HepG2 (cell line): Measurements from ENCODE around the gene MFAP4. TPM values are rescaled to one million over a fixed set of nuclear protein-coding genes. Genes with fewer than 3 reads are reported as not detected.
A peak's percentile ranks its signal among the peaks of the same experiment; 100 is the strongest.

Experiments used
- AKAP8 ChIP-seq: sonication (generic); formaldehyde crosslinking; IDR thresholded peaks from 2 replicates; pipeline ENCODE4 v1.5.1; 2020; ENCODE audit warnings: mild to moderate bottlenecking, missing genetic modification reagents
- ARID4A ChIP-seq: sonication (generic); formaldehyde crosslinking; IDR thresholded peaks from 2 replicates; pipeline ENCODE4 v1.5.0; 2020; ENCODE audit warnings: mild to moderate bottlenecking, missing genetic modification reagents, borderline replicate concordance
- FOXA1 ChIP-seq, 2 experiments: fragments of 450-650 bp in 1 of 2; sonication (generic) in 1 of 2; formaldehyde crosslinking in 1 of 2; IDR thresholded peaks; 2 replicates each; pipeline versions ENCODE4 v1.4.0 to v1.6.1; 2016 to 2020; ENCODE audit warnings: missing genetic modification reagents in 1 of 2
- GTF3A ChIP-seq: sonication (generic); formaldehyde crosslinking; conservative IDR thresholded peaks from 2 replicates; pipeline ENCODE4 v1.4.0; 2020; ENCODE audit warnings: mild to moderate bottlenecking, missing genetic modification reagents
- HDAC1 ChIP-seq: sonication (generic); formaldehyde crosslinking; IDR thresholded peaks from 2 replicates; pipeline ENCODE4 v1.5.1; 2020; ENCODE audit warnings: mild to moderate bottlenecking, missing genetic modification reagents
- HOMEZ ChIP-seq: IDR thresholded peaks from 2 replicates; pipeline ENCODE4 v1.6.1; 2016; ENCODE audit warnings: low read depth
- HOXA9 ChIP-seq: sonication (generic); formaldehyde crosslinking; IDR thresholded peaks from 2 replicates; pipeline ENCODE4 v1.8.1; 2022; ENCODE audit warnings: missing genetic modification reagents, mild to moderate bottlenecking, moderate library complexity, borderline replicate concordance
- MXI1 ChIP-seq: IDR thresholded peaks from 3 replicates; pipeline ENCODE4 v1.6.1; 2012; ENCODE audit warnings: low read depth, low read length, inconsistent platforms, borderline replicate concordance
- POLR2A ChIP-seq, 2 experiments: IDR thresholded peaks; 2 replicates each; pipeline ENCODE4 v1.6.1; 2011; ENCODE audit warnings: low read depth in 2 of 2, low read length in 2 of 2, mild to moderate bottlenecking in 1 of 2, moderate library complexity in 1 of 2; ENCODE audit not compliant: insufficient read depth in 1 of 2
- RBM22 ChIP-seq: fragments of 200-400 bp; formaldehyde crosslinking; optimal IDR thresholded peaks from 2 replicates; pipeline ENCODE3; 2017; ENCODE audit warnings: mild to moderate bottlenecking, low read length, moderate library complexity
- RNF2 ChIP-seq: fragments of 450-650 bp; conservative IDR thresholded peaks from 2 replicates; pipeline ENCODE4 v1.6.1; 2016; ENCODE audit warnings: low read depth
- RORA ChIP-seq: sonication (generic); formaldehyde crosslinking; IDR thresholded peaks from 2 replicates; pipeline ENCODE4 v1.5.0; 2020; ENCODE audit warnings: mild to moderate bottlenecking, missing genetic modification reagents, moderate library complexity
- YEATS2 ChIP-seq: sonication (generic); formaldehyde crosslinking; IDR thresholded peaks from 2 replicates; pipeline ENCODE4 v1.4.0; 2020; ENCODE audit warnings: missing genetic modification reagents, borderline replicate concordance
- ZNF24 ChIP-seq: fragments of 450-650 bp; IDR thresholded peaks from 2 replicates; pipeline ENCODE4 v1.6.1; 2017; ENCODE audit warnings: antibody characterized with exemption, mild to moderate bottlenecking
- ZNF34 ChIP-seq: sonication (generic); formaldehyde crosslinking; IDR thresholded peaks from 2 replicates; pipeline ENCODE4 v1.4.0; 2020; ENCODE audit warnings: mild to moderate bottlenecking, missing genetic modification reagents, borderline replicate concordance
- ZNF546 ChIP-seq: sonication (generic); formaldehyde crosslinking; conservative IDR thresholded peaks from 2 replicates; pipeline ENCODE4 v1.8.1; 2023; ENCODE audit warnings: mild to moderate bottlenecking, missing genetic modification reagents
- ZNF672 ChIP-seq: sonication (generic); formaldehyde crosslinking; IDR thresholded peaks from 2 replicates; pipeline ENCODE4 v1.8.1; 2022; ENCODE audit warnings: missing genetic modification reagents
- ZNF709 ChIP-seq: sonication (generic); formaldehyde crosslinking; IDR thresholded peaks from 2 replicates; pipeline ENCODE4 v1.5.0; 2020; ENCODE audit warnings: mild to moderate bottlenecking, missing genetic modification reagents
- polyA plus RNA-seq, 8 experiments: library from polyadenylated mRNA; depleted of rRNA in 3 of 8; stranded (reverse) in 7 of 8; unstranded in 1 of 8; fragments of >200 nt; fragmentation: Illumina TruSeq in 4 of 8; extraction: Trizol in 4 of 8; gene quantifications; 2 replicates each; pipeline versions ENCODE4 v1.2.1 to v1.2.3, GENCODE V29; 2011 to 2016; ENCODE audit warnings: low read depth in 4 of 8, missing spikeins in 1 of 8, mixed read lengths in 1 of 8; ENCODE audit not compliant: insufficient read depth in 1 of 8
- total RNA-seq, 5 experiments: library from RNA; depleted of rRNA; stranded (reverse); fragments of >200 nt; fragmentation: Illumina TruSeq; extraction: Trizol; gene quantifications; 2 replicates each; pipeline ENCODE4 v1.2.3, GENCODE V29; 2016; ENCODE audit warnings: low read depth in 1 of 5
- TF ChIP-seq, protein P1 (sequence below): sonication (generic); formaldehyde crosslinking; IDR thresholded peaks from 2 replicates; pipeline ENCODE4 v1.5.1; 2020; ENCODE audit warnings: mild to moderate bottlenecking, missing genetic modification reagents, moderate library complexity
- TF ChIP-seq, protein P2 (sequence below), 2 experiments: IDR thresholded peaks; 2 replicates each; pipeline ENCODE4 v1.6.1; 2011 to 2012; ENCODE audit warnings: low read length in 2 of 2, borderline replicate concordance in 1 of 2, low read depth in 1 of 2, mild to moderate bottlenecking in 1 of 2, moderate library complexity in 1 of 2

Gene MFAP4
- total and polyA plus RNA-seq, 2 of the 13 experiments (the other 11 are each of a cell fraction or from before 2014, with no cell fraction given), result 0.08 TPM; not detected in 1

DNA sequence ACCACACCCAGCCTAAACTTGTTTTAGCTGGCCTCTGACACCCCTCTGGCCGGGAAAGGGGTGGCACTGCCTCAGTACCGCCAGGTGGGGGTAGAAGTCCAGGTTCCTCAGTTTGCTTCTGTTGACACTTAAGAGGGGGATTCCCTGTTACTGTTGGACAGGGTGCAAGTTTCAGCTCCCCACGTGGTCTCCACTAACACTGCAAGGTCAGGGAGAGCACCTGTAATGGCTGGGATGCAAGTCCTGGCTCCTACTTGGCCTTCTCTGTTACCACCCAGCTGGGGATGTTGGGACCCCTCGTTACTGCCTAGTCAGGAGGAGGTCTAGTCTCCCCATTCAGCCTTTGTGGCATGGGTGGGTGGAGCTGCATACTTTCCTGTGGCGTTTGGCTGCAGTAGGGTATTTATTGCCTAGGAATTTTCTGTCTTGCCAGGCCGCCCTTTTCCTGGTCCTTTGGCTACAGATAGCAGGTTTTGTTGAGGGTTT lies 10.6 kb upstream of the MFAP4 start (continued):
- TF ChIP-seq HDAC1 (0 out of 2 replicates have a peak, but pooled peaks have one; percentile 9), ZNF709 (CRISPR knock-in tag) (no peak), ZNF34 (CRISPR knock-in tag) (no peak), HOMEZ (CRISPR knock-in tag) (no peak), RORA (CRISPR knock-in tag) (no peak), AKAP8 (CRISPR knock-in tag) (no peak), POLR2A (IDR thresholded peaks at IDR 0.05; ENCODE audit: insufficient read depth in 1 of 2, low read depth in 2 of 2, low read length in 2 of 2) (no peak), MXI1 (peak; percentile 41; the same call in 1 of the 3 replicates), ZNF24 (no peak), RBM22 (no peak), GTF3A (CRISPR knock-in tag) (no peak), ARID4A (CRISPR knock-in tag) (no peak; the same call in 1 of the 2 replicates), FOXA1 (IDR thresholded peaks at IDR 0.05) (no peak), FOXA1 (CRISPR knock-in tag; IDR thresholded peaks at IDR 0.05) (peak; percentile 52), ZNF546 (CRISPR knock-in tag) (no peak), YEATS2 (CRISPR knock-in tag) (no peak), HOXA9 (CRISPR knock-in tag) (no peak), ZNF672 (CRISPR knock-in tag) (no peak), RNF2 (no peak)
- TF ChIP-seq, protein P1, sequence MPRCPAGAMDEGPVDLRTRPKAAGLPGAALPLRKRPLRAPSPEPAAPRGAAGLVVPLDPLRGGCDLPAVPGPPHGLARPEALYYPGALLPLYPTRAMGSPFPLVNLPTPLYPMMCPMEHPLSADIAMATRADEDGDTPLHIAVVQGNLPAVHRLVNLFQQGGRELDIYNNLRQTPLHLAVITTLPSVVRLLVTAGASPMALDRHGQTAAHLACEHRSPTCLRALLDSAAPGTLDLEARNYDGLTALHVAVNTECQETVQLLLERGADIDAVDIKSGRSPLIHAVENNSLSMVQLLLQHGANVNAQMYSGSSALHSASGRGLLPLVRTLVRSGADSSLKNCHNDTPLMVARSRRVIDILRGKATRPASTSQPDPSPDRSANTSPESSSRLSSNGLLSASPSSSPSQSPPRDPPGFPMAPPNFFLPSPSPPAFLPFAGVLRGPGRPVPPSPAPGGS (CRISPR knock-in tag), result 0 out of 2 replicates have a peak, but pooled peaks have one; percentile 23
- TF ChIP-seq, protein P2, sequence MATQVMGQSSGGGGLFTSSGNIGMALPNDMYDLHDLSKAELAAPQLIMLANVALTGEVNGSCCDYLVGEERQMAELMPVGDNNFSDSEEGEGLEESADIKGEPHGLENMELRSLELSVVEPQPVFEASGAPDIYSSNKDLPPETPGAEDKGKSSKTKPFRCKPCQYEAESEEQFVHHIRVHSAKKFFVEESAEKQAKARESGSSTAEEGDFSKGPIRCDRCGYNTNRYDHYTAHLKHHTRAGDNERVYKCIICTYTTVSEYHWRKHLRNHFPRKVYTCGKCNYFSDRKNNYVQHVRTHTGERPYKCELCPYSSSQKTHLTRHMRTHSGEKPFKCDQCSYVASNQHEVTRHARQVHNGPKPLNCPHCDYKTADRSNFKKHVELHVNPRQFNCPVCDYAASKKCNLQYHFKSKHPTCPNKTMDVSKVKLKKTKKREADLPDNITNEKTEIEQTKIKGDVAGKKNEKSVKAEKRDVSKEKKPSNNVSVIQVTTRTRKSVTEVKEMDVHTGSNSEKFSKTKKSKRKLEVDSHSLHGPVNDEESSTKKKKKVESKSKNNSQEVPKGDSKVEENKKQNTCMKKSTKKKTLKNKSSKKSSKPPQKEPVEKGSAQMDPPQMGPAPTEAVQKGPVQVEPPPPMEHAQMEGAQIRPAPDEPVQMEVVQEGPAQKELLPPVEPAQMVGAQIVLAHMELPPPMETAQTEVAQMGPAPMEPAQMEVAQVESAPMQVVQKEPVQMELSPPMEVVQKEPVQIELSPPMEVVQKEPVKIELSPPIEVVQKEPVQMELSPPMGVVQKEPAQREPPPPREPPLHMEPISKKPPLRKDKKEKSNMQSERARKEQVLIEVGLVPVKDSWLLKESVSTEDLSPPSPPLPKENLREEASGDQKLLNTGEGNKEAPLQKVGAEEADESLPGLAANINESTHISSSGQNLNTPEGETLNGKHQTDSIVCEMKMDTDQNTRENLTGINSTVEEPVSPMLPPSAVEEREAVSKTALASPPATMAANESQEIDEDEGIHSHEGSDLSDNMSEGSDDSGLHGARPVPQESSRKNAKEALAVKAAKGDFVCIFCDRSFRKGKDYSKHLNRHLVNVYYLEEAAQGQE (IDR thresholded peaks at IDR 0.05; ENCODE audit: borderline replicate concordance in 1 of 2, low read depth in 1 of 2, low read length in 2 of 2), result no peak
